ENCODE data around the gene LRP1-AS.
A peak's percentile ranks its signal among the peaks of the same experiment; 100 is the strongest.

Gene LRP1-AS

GRCh38 chr12:57119294-57120085, 27.9 kb downstream of the LRP1-AS start:
- DNase-seq (ENCODE audit: low read depth in 2 of 2): no peak

- no peak for DNase-seq (ENCODE audit: low read depth in 2 of 2)
These were observed 28.6 kb downstream of the LRP1-AS start for GRCh38 chr12:57118711-57119271.

- no peak for DNase-seq (ENCODE audit: low read depth in 2 of 2)
These were observed 30.7 kb downstream of the LRP1-AS start for GRCh38 chr12:57116580-57117281.

DNA sequence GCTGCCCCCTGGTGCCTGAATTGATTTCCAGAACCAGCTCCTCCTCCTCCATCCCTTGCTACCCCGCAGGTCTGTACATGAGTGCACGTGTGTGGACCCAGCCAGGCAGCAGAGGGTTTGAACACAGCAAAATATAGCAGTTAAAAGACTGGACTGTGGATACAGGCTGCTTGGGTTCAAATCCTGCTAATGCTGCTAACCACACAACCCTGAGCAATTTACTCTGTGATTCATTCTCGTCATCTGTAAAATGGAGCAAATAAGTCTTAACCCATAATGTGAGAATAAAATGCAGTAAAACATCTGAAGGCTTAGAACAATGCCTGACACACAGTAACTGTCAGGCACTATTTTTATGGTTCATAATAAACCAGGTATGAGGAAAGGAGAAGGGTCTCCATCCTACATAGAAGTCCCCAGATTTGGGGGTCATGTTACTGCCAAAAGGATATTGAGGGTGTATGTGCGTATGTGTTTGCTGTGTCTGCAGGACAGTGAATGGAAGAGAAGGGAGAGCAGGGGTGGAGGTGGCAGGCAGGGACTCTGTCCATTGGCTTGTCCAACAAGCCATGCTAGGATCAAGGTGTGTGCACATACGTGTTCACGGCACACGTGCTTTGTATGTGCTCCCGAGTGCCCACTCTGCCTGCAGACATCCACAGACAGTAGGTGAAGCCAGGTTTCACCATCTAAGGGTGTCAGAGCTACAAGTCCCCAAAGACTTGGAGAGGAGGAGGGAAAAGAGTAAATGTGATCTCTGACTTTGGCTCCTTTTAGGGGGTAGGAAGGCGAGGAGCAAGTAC, 34.7 kb downstream of the LRP1-AS start:
- DNase-seq (ENCODE audit: low read depth in 2 of 2): no peak

- peak; percentile 60 to 67 for DNase-seq (ENCODE audit: low read depth in 2 of 2)
These were observed 36.2 kb downstream of the LRP1-AS start, which contains the start of gene STAT6 for GRCh38 chr12:57111031-57111734. Gene STAT6, minus strand, starts transcription at chr12:57111362. Its CDS starts 3,084 bp downstream, at chr12:57108278.

- DNase-seq (ENCODE audit: low read depth in 2 of 2): peak; percentile 60 to 69
These were observed 37.1 kb downstream of the LRP1-AS start for GRCh38 chr12:57110104-57111030.

GRCh38 chr12:57109207-57110103, 38.0 kb downstream of the LRP1-AS start:
- DNase-seq (ENCODE audit: low read depth in 2 of 2): no peak

GRCh38 chr12:57107456-57108155, 39.8 kb downstream of the LRP1-AS start:
- DNase-seq (ENCODE audit: low read depth in 2 of 2): no peak

DNA sequence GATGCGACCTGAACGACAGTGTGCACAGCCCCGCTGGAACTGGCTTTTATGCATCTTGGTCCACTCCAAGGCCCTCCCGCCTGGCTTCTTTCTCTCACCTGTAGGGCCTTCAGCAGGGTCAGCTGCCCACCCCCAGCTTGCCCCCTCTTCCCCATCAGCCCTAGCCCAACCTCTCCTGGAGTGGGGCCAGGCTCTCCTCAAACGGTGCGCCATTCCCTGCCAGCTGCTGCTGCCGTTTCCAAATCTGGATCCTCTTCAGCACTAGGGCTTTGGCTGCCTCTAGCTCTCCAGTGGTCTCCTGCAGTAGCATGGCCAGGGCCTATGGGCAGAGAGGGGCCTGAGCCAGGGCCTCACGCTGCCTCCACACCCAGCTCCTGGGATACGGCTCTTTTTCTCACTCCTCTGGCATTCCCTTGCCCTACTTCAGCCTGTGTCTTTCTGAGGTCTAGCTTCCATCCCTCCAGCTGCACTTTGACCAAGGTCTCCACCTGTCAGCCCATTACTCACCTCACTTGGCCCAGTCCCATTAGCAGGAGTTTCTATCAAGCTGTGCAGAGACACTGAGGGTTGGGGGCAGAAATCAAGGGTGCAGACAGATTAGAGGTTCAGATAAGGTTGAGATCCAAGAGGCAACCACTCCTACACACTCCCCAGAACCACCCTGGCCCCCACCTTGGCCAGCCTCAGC, 41.3 kb downstream of the LRP1-AS start:
- DNase-seq (ENCODE audit: low read depth in 2 of 2): no peak

- no peak for DNase-seq (ENCODE audit: low read depth in 2 of 2)
These were observed 42.2 kb downstream of the LRP1-AS start for GRCh38 chr12:57105011-57105753.

- DNase-seq (ENCODE audit: low read depth in 2 of 2): no peak
These were observed 43.0 kb downstream of the LRP1-AS start for GRCh38 chr12:57104292-57104910.

GRCh38 chr12:57103856-57104255, 43.6 kb downstream of the LRP1-AS start:
- no peak for DNase-seq (ENCODE audit: low read depth in 2 of 2)

- no peak for DNase-seq (ENCODE audit: low read depth in 2 of 2)
These were observed 45.3 kb downstream of the LRP1-AS start for GRCh38 chr12:57101892-57102695.

DNA sequence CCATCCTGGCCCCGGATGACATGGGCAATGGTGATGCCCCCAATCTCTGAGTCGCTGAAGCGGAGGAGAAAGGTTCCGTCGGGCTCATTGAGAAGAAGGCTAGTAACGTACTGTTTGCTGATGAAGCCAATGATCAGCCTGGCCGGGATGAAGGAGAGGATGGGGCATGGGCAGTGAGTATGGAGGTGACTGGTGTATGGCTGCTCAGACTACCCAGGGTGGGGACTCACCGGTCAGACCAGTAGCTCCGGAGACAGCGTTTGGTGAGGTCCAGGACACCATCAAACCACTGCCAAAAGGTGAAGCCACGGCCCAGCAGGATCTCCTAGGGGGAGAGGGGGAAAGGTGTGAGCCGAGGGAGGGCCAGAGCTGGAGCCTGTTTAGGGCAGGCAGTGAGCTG, 47.7 kb downstream of the LRP1-AS start:
- no peak for DNase-seq (ENCODE audit: low read depth in 2 of 2)

DNA sequence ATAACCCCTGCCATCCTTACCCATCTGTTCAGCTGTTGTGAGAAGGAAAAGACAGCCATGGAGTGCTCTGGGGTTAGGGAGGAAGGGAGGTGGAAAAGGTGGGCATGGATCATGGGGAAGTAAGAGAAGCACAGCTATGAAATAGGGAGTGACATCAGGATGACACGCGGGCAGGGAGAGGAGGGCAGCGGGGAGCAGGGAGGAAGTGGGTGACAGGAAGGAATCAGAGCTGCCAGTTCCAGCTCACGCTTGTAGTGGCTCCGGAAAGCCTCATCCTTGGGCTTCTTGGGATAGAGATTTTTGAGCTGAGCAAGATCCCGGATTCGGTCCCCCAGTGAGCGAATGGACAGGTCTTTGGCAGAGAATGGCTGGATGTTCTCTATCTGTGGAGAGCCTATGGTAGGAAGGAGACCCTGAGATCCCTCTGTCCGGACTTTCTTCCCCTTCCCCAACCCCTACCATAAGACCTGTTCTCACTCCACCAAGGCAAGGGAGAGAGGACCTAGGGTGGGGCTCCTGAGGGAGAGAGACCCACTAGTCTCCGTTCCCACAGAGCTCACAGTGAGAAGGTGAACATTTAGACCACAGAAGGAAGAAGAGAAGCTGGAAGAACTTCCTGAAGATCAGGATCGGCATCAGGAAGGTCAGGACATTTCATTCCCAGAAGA, 48.2 kb downstream of the LRP1-AS start:
- DNase-seq (ENCODE audit: low read depth in 2 of 2): no peak
